D721Med (cell line): ENCODE results near the gene SFN.

Source experiments
- DNase-seq: peaks from one replicate; pipeline ENCODE4 v3.0.0; 2011; ENCODE audit warnings: low spot score; ENCODE audit not compliant: insufficient read length
- FAIRE-seq: peaks from 2 replicates; lab custom pipeline; 2011; peaks lifted over from hg19 to GRCh38; lab: Jason Lieb, UNC
- CTCF ChIP-seq: IDR thresholded peaks from 2 replicates; pipeline ENCODE4 v1.5.1; 2012; ENCODE audit warnings: mild to moderate bottlenecking, control low read depth; ENCODE audit not compliant: insufficient read depth; ENCODE audit errors: missing control alignments

Gene SFN

GRCh38 chr1:26862781-26863684 lies at the start of gene SFN:
Gene SFN, plus strand, starts transcription at chr1:26863149. Its CDS starts 64 bp downstream, at chr1:26863213.
- no peak for FAIRE-seq
- no peak for DNase-seq
- TF ChIP-seq CTCF: peak; percentile 5

GRCh38 chr1:26814377-26814776 lies 48.6 kb upstream of the SFN start:
- no peak for TF ChIP-seq CTCF
- no peak for FAIRE-seq
- DNase-seq: no peak

GRCh38 chr1:26814893-26815292 lies 48.1 kb upstream of the SFN start:
- DNase-seq (no peak), FAIRE-seq (no peak)
- no peak for TF ChIP-seq CTCF

GRCh38 chr1:26820784-26821269 lies 42.1 kb upstream of the SFN start:
- no peak for FAIRE-seq

GRCh38 chr1:26822737-26823395 lies 40.1 kb upstream of the SFN start:
- DNase-seq (no peak), FAIRE-seq (no peak)
- no peak for TF ChIP-seq CTCF

More at GRCh38 chr1:26820784-26821269, 42.1 kb upstream of the SFN start:
- no peak for DNase-seq
- TF ChIP-seq CTCF: peak; percentile 27

- FAIRE-seq: no peak
- no peak for DNase-seq
Measured at GRCh38 chr1:26824731-26825130, 38.2 kb upstream of the SFN start.

More at GRCh38 chr1:26824731-26825130, 38.2 kb upstream of the SFN start:
- TF ChIP-seq CTCF: no peak
